Hippocampal formation (tissue), 2 donors: ENCODE data around the gene MYBPHL.

Experiments used
- DNase-seq, 2 donors: peaks; one replicate each; lab custom pipeline; 2025; lab: John Stamatoyannopoulos, UW

Gene MYBPHL

DNA sequence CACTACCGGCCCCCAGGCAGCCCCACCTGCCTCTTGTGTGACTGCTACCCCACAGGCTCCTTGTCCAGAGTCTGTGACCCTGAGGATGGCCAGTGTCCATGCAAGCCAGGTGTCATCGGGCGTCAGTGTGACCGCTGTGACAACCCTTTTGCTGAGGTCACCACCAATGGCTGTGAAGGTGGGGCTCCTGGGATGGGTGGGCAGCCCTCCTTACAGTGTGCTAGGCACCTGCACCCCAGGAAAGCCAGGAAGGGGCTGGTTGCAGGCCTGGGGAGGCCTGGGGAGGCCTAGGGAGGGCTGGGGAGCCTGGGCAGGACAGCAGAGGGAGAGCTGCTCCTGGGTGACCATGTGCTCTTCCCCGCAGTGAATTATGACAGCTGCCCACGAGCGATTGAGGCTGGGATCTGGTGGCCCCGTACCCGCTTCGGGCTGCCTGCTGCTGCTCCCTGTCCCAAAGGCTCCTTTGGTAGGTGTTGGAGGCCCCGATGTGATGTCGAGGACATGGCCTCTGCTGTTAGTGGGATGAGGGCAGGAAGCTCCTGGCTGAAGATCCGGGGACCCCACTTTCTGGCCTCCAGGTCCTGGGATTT, 41.0 kb downstream of the MYBPHL start:
- no peak for DNase-seq

GRCh38 chr1:109265016-109265415, 41.8 kb downstream of the MYBPHL start:
- DNase-seq = no peak

- no peak for DNase-seq
Observed at GRCh38 chr1:109264379-109264755, 42.4 kb downstream of the MYBPHL start.

DNA sequence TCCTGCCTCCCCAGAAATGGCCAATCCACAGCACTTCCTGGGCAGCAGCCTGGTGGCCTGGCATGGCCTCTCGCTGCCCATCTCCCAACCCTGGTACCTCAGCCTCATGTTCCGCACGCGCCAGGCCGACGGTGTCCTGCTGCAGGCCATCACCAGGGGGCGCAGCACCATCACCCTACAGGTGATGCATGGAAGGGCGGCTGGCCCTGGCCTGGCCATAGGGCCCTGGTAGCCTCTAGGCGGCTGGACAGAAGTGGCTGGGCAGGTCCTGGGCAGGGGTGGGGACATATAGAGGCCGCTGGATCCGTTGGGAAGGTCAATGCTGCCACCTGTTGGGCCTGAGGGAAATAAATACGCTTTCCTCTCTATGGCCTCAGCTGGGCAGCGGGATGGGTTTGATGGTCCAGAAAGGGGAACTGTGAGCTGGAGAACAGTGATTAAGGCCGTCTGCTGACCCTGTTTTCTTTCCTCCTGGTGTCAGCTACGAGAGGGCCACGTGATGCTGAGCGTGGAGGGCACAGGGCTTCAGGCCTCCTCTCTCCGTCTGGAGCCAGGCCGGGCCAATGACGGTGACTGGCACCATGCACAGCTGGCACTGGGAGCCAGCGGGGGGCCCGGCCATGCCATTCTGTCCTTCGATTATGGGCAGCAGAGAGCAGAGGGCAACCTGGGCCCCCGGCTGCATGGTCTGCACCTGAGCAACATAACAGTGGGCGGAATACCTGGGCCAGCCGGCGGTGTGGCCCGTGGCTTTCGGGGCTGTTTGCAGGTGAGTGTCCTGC, 43.0 kb downstream of the MYBPHL start:
- DNase-seq = peak; percentile 87 to 92

DNA sequence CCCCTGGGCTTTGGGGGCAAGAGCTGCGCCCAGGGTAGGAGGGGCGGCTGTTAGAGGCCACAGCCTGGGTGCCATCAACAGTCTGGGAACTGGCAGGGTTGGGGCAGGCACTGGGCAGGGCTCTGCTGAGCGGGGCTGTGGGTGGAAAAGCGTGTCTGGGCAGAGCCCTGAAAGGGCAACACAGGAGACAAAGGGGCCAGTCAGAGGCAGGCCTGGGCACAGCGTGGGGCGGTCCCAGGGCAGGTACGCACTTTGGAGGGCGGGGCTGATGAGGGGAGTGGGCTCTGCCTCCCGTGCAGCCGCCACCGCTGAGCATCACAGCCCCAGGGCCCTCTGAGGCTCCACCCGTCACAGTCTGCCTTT, 43.6 kb downstream of the MYBPHL start:
- no peak for DNase-seq

GRCh38 chr1:109262231-109263055, 44.4 kb downstream of the MYBPHL start:
- DNase-seq = no peak

DNA sequence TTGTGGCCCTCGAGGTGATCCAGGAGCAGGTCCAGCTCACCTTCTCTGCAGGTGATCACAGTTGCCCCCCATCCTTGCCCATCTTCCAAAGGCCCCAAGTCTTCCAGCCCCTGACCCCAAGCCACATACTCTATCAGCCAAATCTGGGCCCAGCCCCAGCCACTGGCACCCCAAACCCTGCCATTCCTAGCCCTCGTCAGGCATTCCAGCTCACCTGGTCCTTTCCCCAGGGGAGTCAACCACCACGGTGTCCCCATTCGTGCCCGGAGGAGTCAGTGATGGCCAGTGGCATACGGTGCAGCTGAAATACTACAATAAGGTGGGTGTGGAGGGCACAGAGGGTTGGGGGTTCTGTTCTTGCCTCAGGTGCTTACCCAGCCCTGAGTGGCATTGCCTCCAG, 45.2 kb downstream of the MYBPHL start:
- DNase-seq = no peak

DNA sequence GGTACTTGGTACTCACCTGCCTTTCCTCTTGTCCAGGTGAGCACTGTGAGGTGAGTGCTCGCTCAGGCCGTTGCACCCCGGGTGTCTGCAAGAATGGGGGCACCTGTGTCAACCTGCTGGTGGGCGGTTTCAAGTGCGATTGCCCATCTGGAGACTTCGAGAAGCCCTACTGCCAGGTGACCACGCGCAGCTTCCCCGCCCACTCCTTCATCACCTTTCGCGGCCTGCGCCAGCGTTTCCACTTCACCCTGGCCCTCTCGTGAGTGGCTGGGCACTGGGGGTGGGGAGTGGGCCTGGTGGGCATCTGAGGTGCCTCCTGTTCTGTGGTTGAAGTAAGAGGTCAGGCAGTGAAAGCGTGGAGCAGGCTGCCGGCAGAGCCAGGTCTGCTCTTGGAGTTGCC, 45.8 kb downstream of the MYBPHL start:
- no peak for DNase-seq

DNA sequence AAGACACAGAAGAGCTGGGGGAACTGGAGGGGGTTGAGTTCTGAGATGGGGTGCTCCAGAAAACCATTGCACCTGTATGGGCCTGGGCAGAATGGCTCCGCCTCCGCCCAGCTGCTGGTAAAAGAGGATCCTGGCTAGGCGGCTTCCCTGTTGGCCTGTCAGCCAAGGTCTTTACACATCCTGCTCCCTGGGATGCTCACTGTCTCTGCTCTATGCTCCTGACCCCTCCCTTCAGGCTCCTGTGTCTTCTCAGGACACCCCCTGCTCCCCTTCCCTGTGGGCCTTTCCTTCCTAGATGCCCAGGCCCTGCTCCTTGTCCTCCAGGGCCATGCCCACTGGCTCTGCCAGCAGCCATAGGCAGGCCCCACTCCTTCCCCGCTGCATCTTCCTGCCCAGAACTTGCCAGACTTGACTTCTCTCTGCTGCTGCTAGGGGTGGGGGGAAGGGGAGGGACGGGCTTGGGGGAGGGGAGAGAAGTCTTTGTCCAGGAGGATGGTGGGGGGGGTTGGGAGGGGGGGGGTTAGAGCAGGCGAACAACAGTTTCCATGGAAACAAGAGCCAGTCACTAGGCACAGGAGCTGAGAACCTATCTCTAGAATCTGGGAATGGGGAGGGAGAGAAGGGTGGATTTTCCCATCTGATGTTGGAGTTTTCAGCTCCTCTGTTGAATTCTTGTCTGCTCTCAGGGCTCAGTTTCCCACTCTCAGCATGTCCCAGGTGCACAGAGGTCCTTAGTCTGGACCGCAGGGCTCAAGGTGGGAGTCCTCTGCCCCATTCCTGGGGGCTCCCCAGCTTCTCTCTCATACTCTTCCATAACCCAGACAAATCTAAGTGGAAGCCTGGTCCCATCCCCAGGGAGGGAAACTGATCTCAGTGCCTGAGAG, 46.9 kb downstream of the MYBPHL start:
- no peak for DNase-seq

DNA sequence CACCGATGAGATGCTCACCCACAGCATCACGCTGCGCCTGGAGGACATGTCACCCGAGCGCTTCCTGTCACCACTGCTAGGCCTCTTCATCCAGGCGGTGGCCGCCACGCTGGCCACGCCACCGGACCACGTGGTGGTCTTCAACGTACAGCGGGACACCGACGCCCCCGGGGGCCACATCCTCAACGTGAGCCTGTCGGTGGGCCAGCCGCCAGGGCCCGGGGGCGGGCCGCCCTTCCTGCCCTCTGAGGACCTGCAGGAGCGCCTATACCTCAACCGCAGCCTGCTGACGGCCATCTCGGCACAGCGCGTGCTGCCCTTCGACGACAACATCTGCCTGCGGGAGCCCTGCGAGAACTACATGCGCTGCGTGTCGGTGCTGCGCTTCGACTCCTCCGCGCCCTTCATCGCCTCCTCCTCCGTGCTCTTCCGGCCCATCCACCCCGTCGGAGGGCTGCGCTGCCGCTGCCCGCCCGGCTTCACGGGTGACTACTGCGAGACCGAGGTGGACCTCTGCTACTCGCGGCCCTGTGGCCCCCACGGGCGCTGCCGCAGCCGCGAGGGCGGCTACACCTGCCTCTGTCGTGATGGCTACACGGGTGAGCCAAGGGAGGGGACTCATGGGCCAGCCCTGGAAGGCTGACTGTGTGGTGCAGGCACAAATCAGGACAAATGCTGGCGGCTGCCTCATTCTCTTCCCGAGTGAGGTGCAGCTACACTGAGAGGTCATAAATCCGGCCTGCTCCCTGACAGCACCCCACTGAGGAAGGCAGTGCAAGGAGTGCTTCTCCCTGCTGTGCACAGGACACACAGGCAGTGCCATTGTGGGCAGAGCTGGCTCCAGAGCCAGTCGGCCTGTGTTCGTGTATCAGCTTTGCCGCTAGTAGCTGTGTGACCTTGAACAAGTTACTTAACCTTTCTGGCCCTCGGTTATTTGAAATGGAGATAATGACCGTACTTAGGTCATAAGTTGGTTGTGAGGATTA, 48.0 kb downstream of the MYBPHL start:
- no peak for DNase-seq

DNA sequence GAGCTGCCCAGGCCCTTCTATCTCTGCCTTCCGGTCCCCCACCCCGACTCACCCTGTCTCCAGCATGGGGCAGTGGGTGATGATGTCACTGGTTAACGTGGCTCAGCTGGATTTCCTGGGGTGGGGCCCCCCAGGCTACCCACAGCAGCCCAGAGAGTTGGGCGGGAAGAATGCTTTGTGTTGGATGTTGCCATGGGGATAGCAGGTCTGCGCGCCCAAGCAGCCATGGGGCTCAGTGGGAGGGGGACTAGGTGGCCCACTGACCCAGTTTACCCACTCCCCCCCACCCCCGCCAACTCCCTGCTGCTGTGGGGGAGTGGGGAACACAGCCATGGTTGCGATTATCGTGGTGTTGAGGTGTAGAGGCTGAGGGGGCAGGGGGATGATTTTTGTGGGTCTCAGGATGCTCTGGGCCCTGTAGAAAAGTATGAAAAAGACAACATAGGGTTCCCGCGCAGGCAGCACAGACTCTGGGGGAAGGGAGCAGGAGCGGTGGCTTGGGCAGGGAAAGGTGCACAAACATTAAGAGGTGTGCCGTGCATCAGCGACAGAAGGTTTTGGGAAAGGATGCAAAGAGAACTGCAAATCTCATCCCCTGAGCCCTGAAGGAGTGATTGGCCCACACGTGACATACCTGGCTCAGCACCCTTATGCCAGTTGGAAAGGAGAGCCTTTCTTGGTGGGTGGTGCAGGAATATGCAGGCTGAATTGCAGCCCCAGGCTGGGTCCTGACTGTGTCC, 49.0 kb downstream of the MYBPHL start:
- no peak for DNase-seq

DNA sequence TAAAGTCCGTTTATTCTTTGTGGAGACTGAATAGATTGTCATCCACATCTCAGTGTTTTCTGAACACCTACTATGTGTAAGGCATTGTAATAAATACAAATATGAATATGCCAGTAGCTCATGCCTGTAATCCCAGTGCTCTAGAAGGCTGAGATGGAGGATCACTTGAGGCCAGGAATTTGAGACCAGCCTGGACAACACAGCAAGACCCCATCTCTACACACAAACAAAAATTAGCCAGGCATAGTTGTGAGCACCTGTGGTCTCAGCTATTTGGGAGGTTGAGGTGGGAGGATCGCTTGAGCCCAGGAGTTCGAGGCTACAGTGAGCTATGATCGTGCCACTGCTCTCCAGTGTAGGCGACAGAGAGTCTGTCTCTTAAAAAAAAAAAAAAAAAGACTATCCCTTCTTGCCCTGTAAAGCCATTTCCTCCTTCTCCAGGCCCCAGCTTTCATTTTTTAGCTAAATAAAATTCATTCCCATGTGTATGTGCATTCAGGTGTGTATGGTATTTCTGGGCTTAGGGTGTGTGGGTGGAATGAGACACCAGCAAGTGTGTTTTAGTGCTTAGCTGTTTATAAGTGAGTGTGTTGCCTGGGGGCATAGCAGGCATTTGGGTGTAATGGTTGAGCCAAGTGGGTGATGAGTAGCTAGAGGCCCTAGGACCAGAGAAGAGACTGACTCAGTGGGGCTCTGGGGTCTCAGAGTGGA, 49.7 kb downstream of the MYBPHL start:
- DNase-seq = no peak

DNA sequence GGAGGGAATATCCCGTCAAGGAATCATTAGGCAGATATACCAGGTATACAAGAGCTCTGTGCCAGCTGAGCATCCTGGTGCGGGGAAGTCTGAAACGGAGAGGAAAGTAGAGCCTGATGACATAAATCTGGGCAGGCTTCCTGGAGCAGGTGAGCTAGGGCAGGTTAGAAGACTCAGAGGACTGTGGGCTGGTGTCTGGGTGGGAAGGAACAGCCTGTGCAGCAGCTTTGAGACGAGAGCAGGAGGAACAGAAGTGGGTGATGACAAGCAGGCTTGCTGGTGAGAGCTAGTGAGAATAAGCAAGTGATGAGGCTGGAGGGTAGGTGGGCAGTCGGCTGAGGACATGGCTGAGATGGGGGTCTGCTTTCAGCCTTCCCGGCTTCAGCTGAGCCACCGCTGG, 50.7 kb downstream of the MYBPHL start:
- no peak for DNase-seq

DNA sequence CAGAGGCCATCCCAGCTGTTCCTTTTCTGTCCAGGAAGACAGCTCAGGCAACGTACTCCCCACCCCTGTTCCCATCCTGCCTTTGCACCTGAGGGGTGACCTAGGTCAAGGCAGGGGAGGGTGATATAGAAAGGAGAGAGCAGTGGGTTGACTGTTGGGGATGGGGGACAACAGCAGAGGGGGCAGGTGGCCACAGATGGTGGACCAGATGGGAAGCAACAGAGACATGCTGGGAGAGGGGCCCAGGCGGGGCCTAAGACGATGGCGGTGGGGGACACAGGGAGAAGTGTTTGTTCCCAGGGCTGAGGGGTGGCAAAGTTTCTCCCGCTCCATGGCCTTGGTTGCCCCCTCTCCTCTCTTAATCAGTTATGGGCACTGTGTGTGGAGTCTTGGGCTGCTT, 51.1 kb downstream of the MYBPHL start:
- DNase-seq = no peak

- no peak for DNase-seq
Observed at GRCh38 chr1:109255097-109255651, 51.6 kb downstream of the MYBPHL start.

DNA sequence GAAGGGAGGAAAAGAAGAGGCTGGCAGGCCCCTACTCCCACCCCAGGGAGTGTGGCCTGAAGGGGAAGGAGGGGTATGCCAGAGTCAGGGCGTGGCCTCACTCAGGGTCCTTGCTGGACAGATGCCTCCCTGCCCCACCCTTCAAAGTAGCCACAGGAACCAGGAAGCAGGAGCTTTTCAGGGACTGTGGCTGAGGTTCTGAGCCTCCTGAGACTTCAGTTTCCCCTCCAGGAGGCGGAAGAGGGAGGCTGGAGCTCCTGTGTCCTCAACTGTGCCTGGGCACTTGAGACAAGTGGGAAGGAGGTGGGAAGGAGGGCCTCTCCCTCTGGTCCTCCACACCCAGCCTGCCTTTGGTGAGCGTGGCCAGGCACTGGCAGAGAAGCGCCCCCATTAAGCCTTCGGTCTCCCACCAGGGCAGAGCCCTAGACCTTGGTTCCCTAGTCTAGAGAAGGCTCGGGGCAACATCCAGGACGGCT, 52.2 kb downstream of the MYBPHL start:
- DNase-seq = no peak

DNA sequence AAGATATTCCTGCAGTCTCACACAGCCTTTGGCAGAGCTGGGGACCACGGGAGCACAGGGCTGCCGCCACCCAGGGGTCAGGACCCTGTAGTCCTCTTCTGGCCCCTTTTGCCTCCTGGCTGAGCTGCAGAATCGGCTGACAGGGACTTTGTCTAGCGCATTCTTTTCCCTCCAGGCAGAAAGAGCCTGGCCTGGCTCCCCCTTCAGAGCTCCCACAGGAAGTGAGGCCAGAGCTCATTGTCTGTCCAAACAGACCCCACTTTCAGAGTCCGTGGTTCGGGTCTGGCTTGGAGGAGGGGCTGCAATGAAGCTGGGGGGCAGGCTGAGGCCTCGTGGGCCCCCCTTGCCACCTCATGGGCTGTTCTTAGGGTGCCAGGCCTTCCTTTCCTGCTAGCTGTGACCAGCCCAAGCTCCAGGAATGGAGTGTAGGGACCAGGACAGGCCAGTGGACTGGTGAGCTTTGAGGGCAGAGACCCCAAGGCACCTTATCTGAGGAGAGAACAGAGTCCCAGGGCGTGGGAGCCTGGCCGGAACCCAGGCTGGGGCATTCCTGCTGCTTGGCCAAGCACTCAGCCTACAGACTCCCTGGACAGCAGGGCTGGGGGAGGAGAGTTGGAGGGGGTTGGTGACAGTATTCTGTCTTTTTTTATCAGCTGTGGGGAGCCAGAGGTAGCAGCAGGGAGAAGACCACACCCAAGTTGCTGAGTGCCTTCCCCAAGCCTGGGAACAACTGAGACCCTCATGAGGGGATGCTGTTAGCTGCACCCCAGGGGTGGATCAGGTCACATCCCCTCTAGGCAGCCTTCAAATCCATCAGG, 52.8 kb downstream of the MYBPHL start:
- peak; percentile 67 to 78 for DNase-seq
